HepG2 (cell line): ENCODE results near the gene CABLES2. TPM values are rescaled to one million over a fixed set of nuclear protein-coding genes. Genes with fewer than 3 reads are reported as not detected.

ENCODE experiments used
- AGO2 ChIP-seq: fragments of 200-400 bp; formaldehyde crosslinking; optimal IDR thresholded peaks from 2 replicates; pipeline ENCODE3; 2017; ENCODE audit warnings: mild to moderate bottlenecking, low read depth, low read length, moderate library complexity
- BCL6 ChIP-seq: IDR thresholded peaks from 2 replicates; pipeline ENCODE4 v1.6.1; 2016; ENCODE audit warnings: missing genetic modification reagents, missing compliant biosample characterization
- BRF2 ChIP-seq: sonication (generic); formaldehyde crosslinking; IDR thresholded peaks from 2 replicates; pipeline ENCODE4 v1.8.1; 2022; ENCODE audit warnings: mild to moderate bottlenecking, missing genetic modification reagents
- DNMT1 ChIP-seq: sonication (generic); formaldehyde crosslinking; IDR thresholded peaks from 2 replicates; pipeline ENCODE4 v1.5.1; 2020; ENCODE audit warnings: mild to moderate bottlenecking, missing genetic modification reagents
- FOXA1 ChIP-seq, 2 experiments: fragments of 450-650 bp in 1 of 2; sonication (generic) in 1 of 2; formaldehyde crosslinking in 1 of 2; IDR thresholded peaks; 2 replicates each; pipeline versions ENCODE4 v1.4.0 to v1.6.1; 2016 to 2020; ENCODE audit warnings: missing genetic modification reagents in 1 of 2
- FOXK2 ChIP-seq: fragments of 450-650 bp; IDR thresholded peaks from 2 replicates; pipeline ENCODE4 v1.6.1; 2016
- GTF2F1 ChIP-seq: fragments of 150-350 bp; IDR thresholded peaks from 2 replicates; pipeline ENCODE4 v1.6.1; 2014; ENCODE audit warnings: low read length
- KLF12 ChIP-seq: sonication (generic); formaldehyde crosslinking; IDR thresholded peaks from 2 replicates; pipeline ENCODE4 v1.4.0; 2020; ENCODE audit warnings: missing genetic modification reagents, borderline replicate concordance
- LCORL ChIP-seq, 2 experiments: fragments of 450-650 bp in 1 of 2; sonication (generic) in 1 of 2; formaldehyde crosslinking in 1 of 2; IDR thresholded peaks; 2 replicates each; pipeline versions ENCODE4 v1.5.0 to v1.6.1; 2017 to 2020; ENCODE audit warnings: antibody characterized with exemption in 1 of 2, missing genetic modification reagents in 1 of 2
- MTA3 ChIP-seq: sonication (generic); formaldehyde crosslinking; IDR thresholded peaks from 2 replicates; pipeline ENCODE4 v1.4.0; 2020; ENCODE audit warnings: missing genetic modification reagents
- MYPOP ChIP-seq: sonication (generic); formaldehyde crosslinking; IDR thresholded peaks from 2 replicates; pipeline ENCODE4 v1.8.1; 2023; ENCODE audit warnings: mild to moderate bottlenecking, moderate library complexity, missing genetic modification reagents
- SAP130 ChIP-seq: IDR thresholded peaks from 2 replicates; pipeline ENCODE4 v1.6.1; 2016; ENCODE audit warnings: low read depth
- SIN3B ChIP-seq: fragments of 150-350 bp; IDR thresholded peaks from 2 replicates; pipeline ENCODE4 v1.6.1; 2014; ENCODE audit warnings: low read length
- TSC22D2 ChIP-seq: sonication (generic); formaldehyde crosslinking; IDR thresholded peaks from 2 replicates; pipeline ENCODE4 v1.5.1; 2020; ENCODE audit warnings: missing genetic modification reagents, mild to moderate bottlenecking, borderline replicate concordance
- ZBTB7B ChIP-seq: sonication (generic); formaldehyde crosslinking; IDR thresholded peaks from 2 replicates; pipeline ENCODE4 v1.4.0; 2020; ENCODE audit warnings: missing genetic modification reagents
- ZIK1 ChIP-seq: sonication (generic); formaldehyde crosslinking; IDR thresholded peaks from 2 replicates; pipeline ENCODE4 v1.5.0; 2020; ENCODE audit warnings: mild to moderate bottlenecking, low read depth, missing genetic modification reagents, borderline replicate concordance
- ZMYM3 ChIP-seq: sonication (generic); formaldehyde crosslinking; IDR thresholded peaks from 2 replicates; pipeline ENCODE4 v1.5.1; 2020; ENCODE audit warnings: mild to moderate bottlenecking, missing genetic modification reagents
- ZNF337 ChIP-seq: sonication (generic); formaldehyde crosslinking; IDR thresholded peaks from 2 replicates; pipeline ENCODE4 v1.5.1; 2020; ENCODE audit warnings: missing genetic modification reagents, low read depth, mild to moderate bottlenecking, borderline replicate concordance
- ZNF589 ChIP-seq: sonication (generic); formaldehyde crosslinking; conservative IDR thresholded peaks from 2 replicates; pipeline ENCODE4 v1.8.0; 2022; ENCODE audit warnings: mild to moderate bottlenecking, moderate library complexity, missing genetic modification reagents
- ZNF878 ChIP-seq: sonication (generic); formaldehyde crosslinking; IDR thresholded peaks from 2 replicates; pipeline ENCODE4 v1.8.1; 2023; ENCODE audit warnings: mild to moderate bottlenecking, missing genetic modification reagents, moderate library complexity
- polyA plus RNA-seq, 8 experiments: library from polyadenylated mRNA; depleted of rRNA in 3 of 8; stranded (reverse) in 7 of 8; unstranded in 1 of 8; fragments of >200 nt; fragmentation: Illumina TruSeq in 4 of 8; extraction: Trizol in 4 of 8; gene quantifications; 2 replicates each; pipeline versions ENCODE4 v1.2.1 to v1.2.3, GENCODE V29; 2011 to 2016; ENCODE audit warnings: low read depth in 4 of 8, missing spikeins in 1 of 8, mixed read lengths in 1 of 8; ENCODE audit not compliant: insufficient read depth in 1 of 8
- total RNA-seq, 5 experiments: library from RNA; depleted of rRNA; stranded (reverse); fragments of >200 nt; fragmentation: Illumina TruSeq; extraction: Trizol; gene quantifications; 2 replicates each; pipeline ENCODE4 v1.2.3, GENCODE V29; 2016; ENCODE audit warnings: low read depth in 1 of 5
- TF ChIP-seq, protein P1 (sequence below): IDR thresholded peaks from 2 replicates; pipeline ENCODE4 v1.6.1; 2016; ENCODE audit warnings: mild to moderate bottlenecking

Gene CABLES2
- total and polyA plus RNA-seq, 2 of the 13 experiments (the other 11 are each of a cell fraction or from before 2014, with no cell fraction given): 5.2 to 9.7 TPM

GRCh38 chr20:62405108-62405980 lies 1.7 kb downstream of the CABLES2 start (continued):
- no peak for TF ChIP-seq ZNF337 (CRISPR knock-in tag)
- TF ChIP-seq ZNF589 (CRISPR knock-in tag): 0 out of 2 replicates have a peak, but pooled peaks have one; percentile 80
- TF ChIP-seq SAP130 (CRISPR knock-in tag): peak; percentile 68
- peak; percentile 69 for TF ChIP-seq AGO2
- no peak for TF ChIP-seq ZNF878 (CRISPR knock-in tag)
- 0 out of 2 replicates have a peak, but pooled peaks have one; percentile 24 for TF ChIP-seq BCL6 (CRISPR knock-in tag)
- no peak for TF ChIP-seq SIN3B
- no peak for TF ChIP-seq GTF2F1
- no peak for TF ChIP-seq FOXK2
- TF ChIP-seq, protein P1, sequence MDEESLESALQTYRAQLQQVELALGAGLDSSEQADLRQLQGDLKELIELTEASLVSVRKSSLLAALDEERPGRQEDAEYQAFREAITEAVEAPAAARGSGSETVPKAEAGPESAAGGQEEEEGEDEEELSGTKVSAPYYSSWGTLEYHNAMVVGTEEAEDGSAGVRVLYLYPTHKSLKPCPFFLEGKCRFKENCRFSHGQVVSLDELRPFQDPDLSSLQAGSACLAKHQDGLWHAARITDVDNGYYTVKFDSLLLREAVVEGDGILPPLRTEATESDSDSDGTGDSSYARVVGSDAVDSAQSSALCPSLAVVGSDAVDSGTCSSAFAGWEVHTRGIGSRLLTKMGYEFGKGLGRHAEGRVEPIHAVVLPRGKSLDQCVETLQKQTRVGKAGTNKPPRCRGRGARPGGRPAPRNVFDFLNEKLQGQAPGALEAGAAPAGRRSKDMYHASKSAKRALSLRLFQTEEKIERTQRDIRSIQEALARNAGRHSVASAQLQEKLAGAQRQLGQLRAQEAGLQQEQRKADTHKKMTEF (CRISPR knock-in tag): 0 out of 2 replicates have a peak, but pooled peaks have one; percentile 49
- TF ChIP-seq ZBTB7B (CRISPR knock-in tag): peak; percentile 68; the same call in 1 of the 2 replicates
- no peak; the same call in 1 of the 2 replicates for TF ChIP-seq BRF2 (CRISPR knock-in tag)
- no peak for TF ChIP-seq LCORL (IDR thresholded peaks at IDR 0.05)
- peak; percentile 54; the same call in 1 of the 2 replicates for TF ChIP-seq LCORL (CRISPR knock-in tag; IDR thresholded peaks at IDR 0.05)
- TF ChIP-seq ZIK1 (CRISPR knock-in tag): 0 out of 2 replicates have a peak, but pooled peaks have one; percentile 13
- no peak for TF ChIP-seq MYPOP
- TF ChIP-seq FOXA1 (IDR thresholded peaks at IDR 0.05): no peak
- TF ChIP-seq FOXA1 (CRISPR knock-in tag; IDR thresholded peaks at IDR 0.05): peak; percentile 56; the same call in 1 of the 2 replicates
- TF ChIP-seq TSC22D2: peak; percentile 79; the same call in 1 of the 2 replicates
- TF ChIP-seq KLF12 (CRISPR knock-in tag): peak; percentile 57; the same call in 1 of the 2 replicates
- TF ChIP-seq ZMYM3 (CRISPR knock-in tag): no peak; the same call in 1 of the 2 replicates
- TF ChIP-seq DNMT1: 0 out of 2 replicates have a peak, but pooled peaks have one; percentile 3
- no peak for TF ChIP-seq MTA3 (CRISPR knock-in tag)
